GM21619 (cell line): ENCODE data around the gene TUBA8.
"Not testable (repeated sequence)": the region's sequence is repeated elsewhere in the genome, so short reads cannot be mapped to it uniquely, and the experiment has no call there.

ENCODE experiments used
- ATAC-seq: cut with Tn5 transposase; IDR thresholded peaks from one replicate; pipeline ENCODE4 v1.9.1; 2021; ENCODE audit not compliant: unreplicated experiment

TUBA8 gene

GRCh38 chr22:18123476-18124025 lies 12.9 kb downstream of the TUBA8 start:
- ATAC-seq = not testable (repeated sequence)

- ATAC-seq = no peak
Measured at GRCh38 chr22:18126606-18127005, 16.0 kb downstream of the TUBA8 start.

GRCh38 chr22:18130018-18130417 lies 19.4 kb downstream of the TUBA8 start:
- no peak for ATAC-seq

- ATAC-seq = no peak
Measured at GRCh38 chr22:18130699-18131429, 20.3 kb downstream of the TUBA8 start.

GRCh38 chr22:18133452-18133851 lies 22.8 kb downstream of the TUBA8 start:
- ATAC-seq = no peak

- no peak for ATAC-seq
Measured at GRCh38 chr22:18136563-18137320, 26.1 kb downstream of the TUBA8 start.

GRCh38 chr22:18141004-18141403 lies 30.4 kb downstream of the TUBA8 start:
- not testable (repeated sequence) for ATAC-seq

GRCh38 chr22:18144105-18144504 lies 33.5 kb downstream of the TUBA8 start:
- ATAC-seq = no peak

- no peak for ATAC-seq
Measured at GRCh38 chr22:18145676-18146388, 35.2 kb downstream of the TUBA8 start.

GRCh38 chr22:18146389-18146753 lies 35.8 kb downstream of the TUBA8 start:
- no peak for ATAC-seq

GRCh38 chr22:18147791-18148190 lies 37.2 kb downstream of the TUBA8 start:
- ATAC-seq = no peak

- no peak for ATAC-seq
Measured at GRCh38 chr22:18148293-18148965, 37.8 kb downstream of the TUBA8 start.

- ATAC-seq = no peak
Measured at GRCh38 chr22:18152519-18152918, 41.9 kb downstream of the TUBA8 start.

- no peak for ATAC-seq
Measured at GRCh38 chr22:18154821-18155390, 44.3 kb downstream of the TUBA8 start.

GRCh38 chr22:18155546-18155945 lies 44.9 kb downstream of the TUBA8 start:
- not testable (repeated sequence) for ATAC-seq

- no peak for ATAC-seq
Measured at GRCh38 chr22:18156878-18157713, 46.5 kb downstream of the TUBA8 start.

GRCh38 chr22:18157714-18158028 lies 47.1 kb downstream of the TUBA8 start:
- no peak for ATAC-seq

GRCh38 chr22:18160641-18161040 lies 50.0 kb downstream of the TUBA8 start:
- not testable (repeated sequence) for ATAC-seq

- peak; percentile 69 for ATAC-seq
Measured at GRCh38 chr22:18163843-18164242, 53.2 kb downstream of the TUBA8 start.

GRCh38 chr22:18164584-18164983 lies 54.0 kb downstream of the TUBA8 start:
- not testable (repeated sequence) for ATAC-seq
